ENCODE measurements around the gene NPB. TPM values are rescaled to one million over a fixed set of nuclear protein-coding genes. Genes with fewer than 3 reads are reported as not detected.
A peak's percentile ranks its signal among the peaks of the same experiment; 100 is the strongest.

The NPB gene
- total and polyA plus RNA-seq, 5 donors = 0.14 to 0.53 (median 0.32) TPM

DNA sequence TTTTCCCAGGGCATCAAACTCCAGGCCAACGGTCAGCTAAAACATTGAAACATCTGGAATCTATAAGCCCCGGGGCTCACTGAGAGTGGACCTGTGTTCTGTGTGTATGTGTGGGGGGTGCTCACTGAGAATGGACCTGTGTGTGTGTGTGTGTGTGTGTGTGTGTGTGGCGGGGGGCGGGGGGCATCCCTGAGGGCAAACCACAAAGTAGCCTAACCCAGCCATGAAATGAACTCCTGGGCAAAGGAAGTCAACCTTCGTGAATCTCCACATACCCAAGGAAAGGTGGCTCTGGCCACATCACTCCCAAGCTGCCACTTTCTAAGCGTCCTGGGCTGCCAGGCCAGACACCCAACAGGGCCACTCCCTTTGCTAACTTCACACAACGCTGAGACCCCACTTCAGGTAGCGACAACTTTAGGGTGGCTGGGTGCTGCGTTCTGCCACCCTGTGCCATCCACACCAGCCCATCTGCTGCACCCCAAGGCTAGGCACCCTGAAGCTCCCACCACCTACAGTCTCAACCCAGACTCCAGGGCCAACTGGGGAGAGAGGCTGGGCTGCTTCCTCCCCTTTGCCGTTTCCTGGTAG lies 23.9 kb downstream of the NPB start:
- DNase-seq = no peak
- H3K27ac ChIP-seq (ENCODE audit: low read length) = peak overlapping the region; percentile 52
- intact Hi-C loops (cut with DNase I) = no loop called here
- peaks cover 22% of the 10 kb centered on the region for H3K4me1 ChIP-seq (ENCODE audit: control insufficient read depth, insufficient read depth, low read length)
- H3K27me3 ChIP-seq (ENCODE audit: control insufficient read depth, insufficient read depth) = no peaks in the 10 kb centered on the region
- ATAC-seq = no peak
- H3K9me3 ChIP-seq (ENCODE audit: control insufficient read depth, low read length) = no peaks in the 10 kb centered on the region
- no peak overlapping the region for H3K4me3 ChIP-seq (ENCODE audit: low read length)
- WGBS = 61% methylated on average over 10 of the region's 10 CpGs

DNA sequence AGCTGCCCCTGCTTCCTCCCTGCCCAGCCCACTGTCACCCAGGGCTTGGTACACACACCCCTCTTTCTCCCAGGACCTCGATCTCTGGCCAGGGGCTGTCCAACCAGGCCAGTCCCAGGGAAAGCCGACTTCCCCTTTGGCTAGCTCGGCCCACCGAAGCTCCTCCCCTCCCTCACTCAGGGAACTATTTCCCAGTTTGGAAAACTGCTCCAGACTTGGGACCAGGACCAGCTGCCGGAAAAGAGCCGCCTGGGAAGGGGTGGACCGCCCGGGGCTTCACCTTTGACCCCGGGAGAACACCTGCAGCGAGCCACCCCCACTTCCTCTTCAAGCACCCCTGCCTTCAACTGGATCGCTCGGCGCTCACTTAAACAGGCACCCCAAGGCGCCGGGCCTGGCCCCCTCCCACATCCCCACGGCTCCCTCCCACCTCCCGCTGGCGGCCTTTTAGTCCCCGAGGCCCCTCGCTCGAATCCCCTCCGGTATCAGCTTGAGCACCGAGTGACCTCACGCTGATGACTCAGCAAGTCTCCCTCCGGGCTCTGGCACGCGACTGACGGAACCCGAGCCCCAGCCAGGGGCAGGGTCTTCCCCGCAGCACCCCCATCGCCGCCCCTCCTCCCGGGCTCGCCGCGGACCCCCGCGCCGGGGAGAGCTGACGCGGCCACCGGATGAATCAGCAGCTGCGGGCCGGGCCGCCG lies 24.6 kb downstream of the NPB start:
- peaks cover 22% of the 10 kb centered on the region for H3K4me1 ChIP-seq (ENCODE audit: control insufficient read depth, insufficient read depth, low read length)
- no peaks in the 10 kb centered on the region for H3K9me3 ChIP-seq (ENCODE audit: control insufficient read depth, low read length)
- intact Hi-C loops (cut with DNase I) = no loop called here
- peak overlapping the region; percentile 92 for H3K4me3 ChIP-seq (ENCODE audit: low read length)
- under 1% methylated on average over 46 of the region's 46 CpGs for WGBS
- peak; percentile 68 to 72 for ATAC-seq
- H3K27me3 ChIP-seq (ENCODE audit: control insufficient read depth, insufficient read depth) = no peaks in the 10 kb centered on the region
- H3K27ac ChIP-seq (ENCODE audit: low read length) = peak overlapping the region; percentile 52
- DNase-seq = peak; percentile 89 to 93 (median 92)

DNA sequence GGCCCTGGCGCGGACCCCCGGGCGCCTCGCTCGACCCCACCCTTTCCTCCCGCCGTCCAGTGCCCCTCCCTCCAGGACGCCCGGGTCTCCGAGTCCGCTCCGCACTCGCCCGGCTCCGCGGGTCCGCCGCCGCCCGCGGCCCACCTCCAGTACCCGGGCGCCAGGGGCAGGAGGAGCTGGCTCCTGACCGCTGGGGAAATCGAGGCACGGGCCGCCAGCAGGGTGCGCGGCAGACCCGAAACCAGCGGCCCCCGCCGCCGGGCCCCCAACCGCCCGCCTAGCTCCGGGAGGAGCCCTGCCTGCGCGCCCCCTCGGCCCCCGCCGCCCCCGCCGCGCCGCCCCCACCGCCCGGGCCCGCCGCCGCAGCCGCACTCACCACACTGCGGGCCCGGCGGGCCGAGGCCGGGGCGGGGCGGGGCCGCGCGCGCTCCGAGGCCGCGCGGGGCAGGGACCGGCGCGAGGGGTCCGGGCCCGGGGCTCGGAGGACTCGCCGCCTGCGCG lies 25.2 kb downstream of the NPB start:
- peak overlapping the region; percentile 92 for H3K4me3 ChIP-seq (ENCODE audit: low read length)
- ATAC-seq = peak in 1 of 2 donors; percentile 3
- intact Hi-C loops (cut with DNase I) = no loop called here
- DNase-seq = peak in 1 of 3 donors; percentile 74
- no peaks in the 10 kb centered on the region for H3K27me3 ChIP-seq (ENCODE audit: control insufficient read depth, insufficient read depth)
- H3K27ac ChIP-seq (ENCODE audit: low read length) = peak overlapping the region; percentile 52
- under 1% methylated on average over 78 of the region's 78 CpGs for WGBS
- no peaks in the 10 kb centered on the region for H3K9me3 ChIP-seq (ENCODE audit: control insufficient read depth, low read length)
- peaks cover 22% of the 10 kb centered on the region for H3K4me1 ChIP-seq (ENCODE audit: control insufficient read depth, insufficient read depth, low read length)

DNA sequence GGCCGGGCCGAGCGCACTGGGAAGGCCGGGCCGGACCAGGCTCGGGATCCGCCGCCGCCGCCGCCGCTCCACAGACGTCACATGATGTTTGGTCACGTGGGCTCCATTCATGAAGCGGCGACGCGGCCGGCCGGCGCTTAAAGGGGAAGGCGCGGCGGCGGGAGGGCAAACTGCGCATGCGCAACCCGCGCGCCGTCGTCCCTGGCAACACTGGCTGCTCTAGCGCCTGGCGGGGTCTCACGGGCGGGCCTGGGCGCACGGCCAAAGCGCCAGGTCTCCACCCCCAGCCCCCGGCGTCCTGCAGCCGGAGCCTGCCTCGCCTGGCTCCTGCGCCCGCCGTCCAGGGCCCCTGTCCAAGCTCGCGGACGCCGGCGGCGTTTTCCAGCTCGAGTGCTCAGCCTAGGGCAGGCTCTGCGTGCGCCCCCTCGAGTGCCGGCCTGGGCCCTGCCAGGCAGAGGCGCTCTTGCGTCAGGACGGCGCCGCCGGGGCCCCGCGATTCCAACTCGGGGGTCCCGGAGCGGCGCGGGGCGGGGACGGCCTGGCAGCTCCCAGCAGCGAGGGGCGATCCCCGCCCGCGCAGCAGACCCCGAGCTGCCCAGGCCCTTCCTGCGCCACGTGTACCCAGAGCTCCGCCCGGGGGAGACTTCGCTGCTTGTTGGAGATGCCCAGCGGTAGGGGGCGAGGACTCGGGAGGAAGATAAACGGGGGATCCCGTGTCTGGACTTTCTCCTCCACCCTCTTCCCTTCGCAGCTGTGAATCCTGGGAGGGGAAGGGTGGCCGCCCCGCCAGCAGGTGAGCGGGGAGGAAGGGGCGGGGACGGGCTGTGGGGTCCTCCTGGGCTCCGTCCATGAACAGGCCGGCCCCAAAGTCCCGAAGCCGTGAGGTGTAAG lies 25.9 kb downstream of the NPB start, which contains the start of gene MAFG:
Gene MAFG, minus strand, starts transcription at position 83 of the 891 bp plus-strand sequence. CDS start 4,550 bp downstream, outside the sequence.
- H3K4me3 ChIP-seq (ENCODE audit: low read length) = peak within 1 kb of the TSS; percentile 92
- under 1% methylated on average over 98 of the region's 98 CpGs for WGBS
- intact Hi-C loops (cut with DNase I) = no loop called here
- H3K27ac ChIP-seq (ENCODE audit: low read length) = peak within 1 kb of the TSS; percentile 52
- no peaks in the 10 kb centered on the region for H3K27me3 ChIP-seq (ENCODE audit: control insufficient read depth, insufficient read depth)
- no peaks in the 10 kb centered on the region for H3K9me3 ChIP-seq (ENCODE audit: control insufficient read depth, low read length)
- DNase-seq (peak; percentile 93 to 98 (median 97)), ATAC-seq (peak; percentile 59 to 68)
- H3K4me1 ChIP-seq (ENCODE audit: control insufficient read depth, insufficient read depth, low read length) = peaks cover 18% of the 10 kb centered on the region

DNA sequence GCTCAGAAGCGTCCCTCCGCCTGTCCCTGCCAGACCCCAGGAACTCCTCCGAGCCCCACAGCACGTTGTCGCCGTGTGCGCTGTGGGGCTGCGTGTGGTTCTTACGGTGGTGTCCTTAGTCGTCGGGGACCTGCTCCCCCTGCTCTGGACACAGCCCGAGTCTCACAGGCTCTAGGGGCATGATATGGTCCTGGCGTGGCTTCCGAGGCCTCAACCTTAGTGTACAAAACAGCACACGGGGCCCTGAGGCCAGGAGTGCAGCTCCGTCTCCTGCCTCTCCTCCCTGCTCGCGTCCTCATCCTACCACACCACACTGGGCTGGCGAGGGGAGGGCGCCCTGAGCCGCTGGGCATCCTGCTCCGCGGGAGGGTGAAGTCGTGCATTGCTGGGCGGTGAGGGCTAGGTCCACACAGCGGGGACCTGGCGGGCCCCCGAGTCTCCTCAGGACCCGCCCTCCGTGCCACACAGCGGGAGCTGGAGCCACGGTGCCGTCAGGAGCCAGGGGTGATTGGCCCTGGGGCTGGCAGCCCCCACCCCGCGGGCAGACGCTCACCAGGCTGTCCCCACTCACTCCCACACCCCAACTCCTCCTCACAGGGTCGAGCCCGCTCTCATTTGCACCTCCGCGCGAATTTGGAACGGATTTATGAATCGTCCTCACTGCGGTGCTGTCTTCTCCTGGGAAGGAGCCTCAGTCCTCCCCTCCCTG lies 26.7 kb downstream of the NPB start:
- WGBS = 39% methylated on average over 44 of the region's 44 CpGs
- no peak overlapping the region for H3K27ac ChIP-seq (ENCODE audit: low read length)
- no peaks in the 10 kb centered on the region for H3K27me3 ChIP-seq (ENCODE audit: control insufficient read depth, insufficient read depth)
- H3K4me1 ChIP-seq (ENCODE audit: control insufficient read depth, insufficient read depth, low read length) = peaks cover 15% of the 10 kb centered on the region
- DNase-seq = peak in 2 of 3 donors; percentile 28 to 56
- intact Hi-C loops (cut with DNase I) = no loop called here
- H3K4me3 ChIP-seq (ENCODE audit: low read length) = no peak overlapping the region
- no peaks in the 10 kb centered on the region for H3K9me3 ChIP-seq (ENCODE audit: control insufficient read depth, low read length)
- no peak for ATAC-seq

DNA sequence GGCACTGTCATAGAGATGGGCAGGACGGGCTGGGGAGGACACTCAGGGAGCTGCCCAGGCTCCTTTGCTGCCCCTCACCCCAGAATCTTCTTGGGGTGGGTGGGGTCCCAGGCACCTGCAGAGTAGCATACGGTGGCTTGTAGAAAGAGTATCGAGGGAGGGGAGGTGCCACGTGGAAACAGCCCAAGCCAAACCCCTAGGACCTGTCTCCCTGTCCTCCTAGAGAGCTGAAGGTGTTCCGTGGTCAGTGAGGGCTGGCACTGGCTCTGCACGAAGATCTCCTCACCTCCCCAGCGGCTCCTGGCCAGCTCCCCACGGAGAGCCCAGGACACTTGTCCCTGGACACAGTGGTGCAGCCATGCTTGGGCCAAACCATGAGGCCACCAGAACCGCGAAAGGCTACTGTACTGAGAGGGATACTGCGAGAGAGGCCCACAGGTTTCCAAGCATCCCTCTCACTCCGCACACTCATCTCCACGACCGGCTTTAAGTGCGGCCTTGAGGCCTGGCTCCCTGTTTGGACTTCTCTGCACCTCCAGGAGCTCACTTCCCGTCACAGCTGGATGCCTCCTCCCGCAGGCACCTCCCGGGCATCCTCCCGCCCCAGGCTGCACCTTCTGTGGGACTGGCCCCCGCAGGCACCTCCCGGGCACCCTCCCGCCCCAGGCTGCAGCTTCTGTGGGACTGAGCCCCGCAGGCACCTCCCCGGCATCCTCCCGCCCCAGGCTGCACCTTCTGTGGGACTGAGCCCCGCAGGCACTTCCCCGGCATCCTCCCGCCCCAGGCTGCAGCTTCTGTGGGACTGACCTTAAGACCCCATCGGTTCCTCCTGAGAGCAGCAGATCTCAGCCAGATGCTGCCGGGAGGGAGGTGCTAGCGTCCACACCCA lies 27.5 kb downstream of the NPB start:
- Histone ChIP-seq H3K4me3 (ENCODE audit: low read length) (no peak overlapping the region), H3K27ac (ENCODE audit: low read length) (no peak overlapping the region), H3K9me3 (ENCODE audit: control insufficient read depth, low read length) (no peaks in the 10 kb centered on the region), H3K4me1 (ENCODE audit: control insufficient read depth, insufficient read depth, low read length) (peaks cover 11% of the 10 kb centered on the region), H3K27me3 (ENCODE audit: control insufficient read depth, insufficient read depth) (no peaks in the 10 kb centered on the region)
- ATAC-seq (no peak), DNase-seq (peak in 2 of 3 donors; percentile 58)
- 91% methylated on average over 31 of the region's 31 CpGs for WGBS
- intact Hi-C loops (cut with DNase I) = no loop called here

DNA sequence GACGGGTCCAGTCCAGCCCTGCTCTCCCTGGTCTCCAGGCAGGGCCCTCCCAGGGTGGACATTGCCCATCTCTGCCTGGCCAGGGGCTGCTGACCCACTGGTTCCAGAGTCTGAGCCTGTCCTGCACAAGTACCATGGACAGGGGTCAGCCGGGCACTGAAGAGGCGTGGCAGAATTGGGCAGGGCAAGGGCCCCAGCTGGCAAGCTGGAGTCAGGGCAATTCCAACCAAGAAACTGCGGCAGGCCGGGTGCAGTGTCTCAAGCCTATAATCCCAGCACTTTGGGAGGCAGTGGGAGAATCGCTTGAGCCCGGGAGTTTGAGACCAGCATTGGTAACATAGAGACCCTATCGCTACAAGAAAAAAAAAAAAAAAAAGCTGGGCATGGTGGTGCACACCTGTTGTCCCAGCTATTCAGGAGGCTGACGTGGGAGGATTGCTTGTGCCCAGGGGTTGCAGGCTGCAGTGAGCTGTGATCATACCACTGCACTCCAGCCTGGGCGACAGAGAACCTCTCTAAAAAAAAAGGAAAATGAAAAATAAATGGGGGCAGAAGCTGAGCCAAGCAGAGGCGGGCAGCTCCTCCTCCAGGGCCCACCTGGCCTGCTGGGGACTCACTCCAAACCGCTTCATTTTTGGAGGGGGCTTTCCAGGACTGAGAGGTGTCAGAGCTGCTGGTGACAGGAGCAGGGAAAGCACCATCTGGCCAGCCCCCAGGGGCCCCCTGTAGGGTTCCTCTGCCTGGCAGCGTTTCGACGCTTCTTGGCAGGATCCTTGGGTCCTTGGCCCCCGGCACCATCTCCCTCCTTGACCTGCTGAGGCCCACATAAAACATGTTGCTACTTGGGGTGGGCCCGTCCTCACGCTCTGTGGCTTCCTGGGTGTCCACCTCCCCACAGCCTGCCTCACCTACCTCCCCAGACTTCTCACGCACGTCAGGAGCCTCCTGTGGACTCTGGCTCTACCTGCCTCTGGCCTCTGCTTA lies 28.4 kb downstream of the NPB start:
- H3K9me3 ChIP-seq (ENCODE audit: control insufficient read depth, low read length) = no peaks in the 10 kb centered on the region
- no peak overlapping the region for H3K4me3 ChIP-seq (ENCODE audit: low read length)
- 61% methylated on average over 20 of the region's 20 CpGs for WGBS
- H3K4me1 ChIP-seq (ENCODE audit: control insufficient read depth, insufficient read depth, low read length) = peaks cover 5% of the 10 kb centered on the region
- intact Hi-C loops (cut with DNase I) = no loop called here
- DNase-seq (peak; percentile 29 to 60 (median 33)), ATAC-seq (no peak)
- no peaks in the 10 kb centered on the region for H3K27me3 ChIP-seq (ENCODE audit: control insufficient read depth, insufficient read depth)
- no peak overlapping the region for H3K27ac ChIP-seq (ENCODE audit: low read length)

DNA sequence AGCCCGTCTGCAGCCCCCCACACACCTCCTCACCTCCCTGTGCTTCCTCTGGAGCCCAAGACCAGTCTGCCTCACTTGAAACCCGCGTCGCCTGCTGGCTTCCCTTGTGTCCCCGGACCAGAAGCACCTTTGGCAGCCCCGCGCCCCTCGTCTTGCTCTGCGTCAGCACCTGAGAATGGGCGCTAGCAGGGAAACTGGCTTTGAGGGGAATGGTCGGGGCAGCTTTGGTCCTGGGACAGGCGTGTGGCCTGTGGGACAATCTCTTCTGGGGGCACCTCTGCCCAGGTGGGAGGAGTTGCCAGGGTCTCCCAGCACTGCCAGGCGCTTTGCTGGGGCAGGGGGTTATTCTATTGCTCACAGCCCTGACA lies 29.1 kb downstream of the NPB start:
- ATAC-seq (no peak), DNase-seq (peak in 2 of 3 donors; percentile 42 to 57)
- H3K4me3 ChIP-seq (ENCODE audit: low read length) = no peak overlapping the region
- H3K4me1 ChIP-seq (ENCODE audit: control insufficient read depth, insufficient read depth, low read length) = peaks cover under 1% of the 10 kb centered on the region
- no peak overlapping the region for H3K27ac ChIP-seq (ENCODE audit: low read length)
- WGBS = 64% methylated on average over 13 of the region's 13 CpGs
- intact Hi-C loops (cut with DNase I) = no loop called here
- no peaks in the 10 kb centered on the region for H3K27me3 ChIP-seq (ENCODE audit: control insufficient read depth, insufficient read depth)
- H3K9me3 ChIP-seq (ENCODE audit: control insufficient read depth, low read length) = no peaks in the 10 kb centered on the region

Measured in right cardiac atrium (tissue), 5 donors.